HUDEP-2 (cell line): ENCODE data around the gene PXK.
"Not testable (repeated sequence)": the region's sequence is repeated elsewhere in the genome, so short reads cannot be mapped to it uniquely, and the experiment has no call there.

Experiments
- DNase-seq, 76 experiments: peaks; one replicate each; lab custom pipeline; 2025; ENCODE audit not compliant: unreplicated experiment in 76 of 76; lab: John Stamatoyannopoulos, UW

Gene PXK

GRCh38 chr3:58322793-58323192, 9.9 kb upstream of the PXK start:
- no peak for DNase-seq

DNA sequence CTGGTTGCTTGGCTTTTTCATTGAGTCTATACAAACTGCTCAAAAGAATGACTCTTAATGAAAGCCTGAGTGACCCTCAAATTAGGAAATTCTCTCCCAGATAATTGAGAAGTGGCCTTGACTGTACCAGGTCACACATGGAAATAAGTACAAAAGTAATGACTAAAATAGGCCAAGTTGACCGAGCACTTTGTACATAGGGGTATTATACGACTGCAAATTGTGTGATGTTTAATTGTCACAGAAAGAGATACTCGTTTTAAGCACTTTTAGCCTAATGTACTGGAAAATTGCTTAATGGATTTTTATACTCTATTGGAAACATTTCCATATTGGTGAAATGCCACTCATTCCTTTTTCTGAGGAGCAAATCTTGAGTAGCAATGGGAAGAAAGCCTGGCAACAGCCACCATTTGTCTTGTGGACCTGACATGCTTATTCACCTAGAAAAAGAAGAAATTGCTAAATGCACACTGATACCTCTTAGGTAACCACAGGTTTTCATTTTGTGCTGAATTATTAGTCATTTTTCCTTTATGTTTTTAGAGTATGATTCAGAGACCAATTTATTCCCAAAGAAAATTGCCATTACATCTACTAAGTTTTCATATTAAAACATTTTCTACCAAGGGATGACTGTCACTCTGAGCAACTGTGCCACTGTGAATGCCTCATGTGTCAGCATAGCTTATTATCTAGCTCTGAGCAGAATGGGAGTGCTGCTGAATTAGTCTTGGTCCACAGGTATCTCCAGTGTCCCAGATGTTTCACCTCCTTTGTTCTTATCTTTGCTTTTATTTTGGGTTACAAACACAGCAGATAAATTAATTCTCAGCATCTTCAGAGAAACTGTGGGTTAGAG, 8.9 kb upstream of the PXK start:
- DNase-seq: peak in 6 of 76 experiments; percentile 1 to 22 (median 8)

DNA sequence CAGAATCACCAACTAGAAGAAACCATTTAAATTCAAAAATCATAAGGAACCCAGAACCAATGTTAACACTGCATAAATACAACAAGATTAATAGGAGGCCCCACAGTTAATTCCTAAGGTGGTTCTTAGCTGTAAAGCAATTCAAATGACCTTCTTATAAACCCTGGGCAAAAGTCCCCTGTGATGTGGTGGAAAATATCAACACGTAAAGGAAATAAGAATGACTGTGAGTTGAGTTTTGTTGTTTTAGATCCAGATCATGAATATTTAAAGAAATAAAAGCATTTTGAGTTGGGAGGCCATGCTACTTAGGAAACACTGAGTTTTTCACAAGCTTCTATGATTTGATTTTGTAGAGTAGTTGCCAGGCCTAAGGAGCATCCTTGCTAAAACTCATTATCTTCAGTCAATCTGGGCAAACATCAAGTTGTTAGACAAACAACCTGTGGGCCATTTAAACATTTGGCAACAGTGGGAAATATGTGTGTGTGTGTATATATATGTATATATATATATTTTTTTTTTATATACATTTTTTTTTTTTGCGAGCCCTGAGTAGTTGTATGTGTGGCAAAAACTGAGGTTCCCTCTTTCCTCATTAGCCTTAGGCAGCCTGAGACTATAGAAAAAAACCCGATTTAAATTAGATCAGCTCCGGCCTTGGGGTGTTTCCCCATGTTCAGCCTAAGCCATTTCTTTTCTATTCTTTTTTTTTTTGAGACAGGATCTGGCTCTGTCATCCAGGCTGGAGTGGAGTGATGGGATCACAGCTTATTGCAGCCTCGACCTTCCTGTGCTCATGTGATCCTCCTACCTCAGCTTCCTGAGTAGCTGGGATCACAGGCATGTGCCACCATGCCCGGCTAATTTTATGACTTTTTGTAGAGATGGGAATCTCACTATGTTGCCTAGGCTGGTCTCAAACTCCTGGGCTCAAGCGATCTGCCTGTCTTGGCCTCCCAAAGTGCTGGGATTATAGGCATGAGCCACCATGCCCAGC, 8.0 kb upstream of the PXK start:
- peak in 1 of 76 experiments; percentile 4 for DNase-seq

- DNase-seq: no peak
Observed at GRCh38 chr3:58325525-58325992, 7.1 kb upstream of the PXK start.

- no peak for DNase-seq
Observed at GRCh38 chr3:58326267-58326900, 6.3 kb upstream of the PXK start.

GRCh38 chr3:58329150-58329921, 3.4 kb upstream of the PXK start:
- DNase-seq: no peak

DNA sequence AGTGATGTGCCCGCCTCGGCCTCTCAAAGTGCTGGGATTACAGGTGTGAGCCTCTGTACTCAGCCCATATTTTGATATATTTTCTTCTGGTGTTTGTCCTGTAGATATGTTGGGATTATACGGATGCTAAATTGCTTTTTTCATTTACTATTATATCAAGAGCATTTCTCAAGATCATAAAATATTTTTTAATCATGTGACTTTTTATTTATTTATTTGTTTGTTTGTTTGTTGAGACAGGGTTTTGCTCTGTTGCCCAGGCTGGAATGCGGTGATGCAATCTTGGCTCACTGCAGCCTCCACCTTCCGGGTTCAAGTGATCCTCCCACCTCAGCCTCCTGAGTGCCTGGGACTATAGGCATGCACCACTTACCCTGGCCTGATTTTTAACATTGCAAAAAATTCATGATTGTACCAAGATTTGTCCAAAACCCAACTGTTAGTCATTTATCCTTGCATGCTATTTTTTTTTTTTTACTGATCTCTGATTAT, 2.7 kb upstream of the PXK start:
- DNase-seq: no peak

- DNase-seq: no peak
Observed at GRCh38 chr3:58331593-58332152, 1.0 kb upstream of the PXK start.

- peak in 4 of 76 experiments; percentile 6 to 15 (median 9) for DNase-seq
Observed at GRCh38 chr3:58333206-58334012, 717 bp downstream of the PXK start.

DNA sequence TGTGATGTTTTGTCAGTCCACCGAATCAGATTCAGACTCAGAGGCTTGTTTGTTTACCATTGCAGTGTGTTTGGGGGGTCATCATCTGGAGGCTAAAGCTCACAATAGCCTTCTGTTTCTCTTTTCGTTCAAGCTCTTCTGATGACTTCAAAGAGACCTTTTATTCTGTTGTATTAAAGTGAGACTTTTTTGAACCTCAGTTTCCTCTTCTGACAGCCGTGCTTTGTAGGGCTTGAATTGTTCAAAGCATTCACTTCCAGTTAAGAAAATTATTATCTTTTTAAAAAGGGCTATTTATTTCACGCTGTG, 1.3 kb downstream of the PXK start:
- DNase-seq: no peak

- DNase-seq: peak in 1 of 76 experiments; percentile 26
Observed at GRCh38 chr3:58334506-58334884, 1.8 kb downstream of the PXK start.

DNA sequence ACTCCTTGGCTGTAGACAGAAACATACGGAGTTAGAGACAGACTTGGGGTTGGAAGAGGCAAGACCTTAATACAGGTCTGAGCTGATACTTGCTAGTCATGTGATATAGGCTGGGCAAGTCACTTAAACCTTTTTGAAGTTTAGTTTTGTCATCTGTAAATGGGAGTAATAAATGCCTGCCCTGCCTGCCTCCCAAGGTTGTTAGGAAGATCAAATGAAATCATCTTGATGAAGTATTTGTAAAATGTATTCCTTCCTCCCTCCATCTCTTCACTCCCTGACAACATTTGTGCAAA, 2.9 kb downstream of the PXK start:
- no peak for DNase-seq

GRCh38 chr3:58336135-58336882, 3.6 kb downstream of the PXK start:
- no peak for DNase-seq

- DNase-seq: no peak
Observed at GRCh38 chr3:58337190-58337589, 4.5 kb downstream of the PXK start.

- DNase-seq: not testable (repeated sequence)
Observed at GRCh38 chr3:58339146-58339545, 6.5 kb downstream of the PXK start.

DNA sequence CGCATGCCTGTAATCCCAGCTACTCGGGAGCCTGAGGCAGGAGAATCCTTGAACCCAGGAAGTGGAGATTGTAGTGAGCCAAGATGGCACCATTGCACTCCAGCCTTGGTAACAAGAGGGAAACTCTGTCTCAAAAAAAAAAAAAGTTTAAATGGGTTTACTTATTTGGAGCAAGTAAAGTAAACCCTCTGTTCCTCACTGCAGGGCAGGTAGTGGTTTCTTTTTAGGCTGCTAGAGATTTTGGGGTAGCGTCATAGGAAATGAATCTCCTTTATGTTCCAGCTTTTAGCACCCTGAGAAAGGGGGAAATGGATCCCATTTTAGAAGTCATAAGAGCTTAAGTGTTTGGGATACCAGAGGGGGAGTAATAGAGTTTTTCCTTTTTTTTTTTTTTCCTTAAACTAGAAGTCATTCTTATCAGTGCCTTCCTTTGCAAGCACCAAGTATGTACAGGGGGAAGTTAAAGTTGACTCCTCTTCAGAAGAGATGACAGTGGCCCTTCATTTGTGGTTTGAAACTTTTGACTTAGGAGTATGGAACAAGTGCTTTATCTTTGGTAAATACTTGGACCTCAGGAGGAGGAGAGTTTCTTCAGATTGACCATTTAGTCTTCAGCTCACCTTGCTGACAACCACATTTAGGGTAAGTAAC, 8.0 kb downstream of the PXK start:
- DNase-seq: no peak

DNA sequence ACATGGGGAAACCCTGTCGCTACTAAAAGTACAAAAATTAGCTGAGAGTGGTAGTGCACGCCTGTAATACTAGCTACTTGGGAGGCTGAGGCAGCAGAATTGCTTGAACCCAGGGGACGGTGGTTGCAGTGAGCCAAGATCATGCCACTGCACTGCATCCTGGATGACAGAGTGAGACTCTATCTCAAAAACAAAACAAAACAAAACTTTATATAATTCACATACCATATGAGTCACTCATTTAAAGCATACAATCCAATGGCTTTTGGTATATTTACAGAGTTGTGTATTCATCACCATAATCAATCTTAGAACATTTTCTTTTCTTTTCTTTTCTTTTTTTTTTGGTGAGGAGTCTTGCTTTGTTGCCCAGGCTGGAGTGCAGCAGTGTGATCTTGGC, 8.7 kb downstream of the PXK start:
- DNase-seq: no peak

DNA sequence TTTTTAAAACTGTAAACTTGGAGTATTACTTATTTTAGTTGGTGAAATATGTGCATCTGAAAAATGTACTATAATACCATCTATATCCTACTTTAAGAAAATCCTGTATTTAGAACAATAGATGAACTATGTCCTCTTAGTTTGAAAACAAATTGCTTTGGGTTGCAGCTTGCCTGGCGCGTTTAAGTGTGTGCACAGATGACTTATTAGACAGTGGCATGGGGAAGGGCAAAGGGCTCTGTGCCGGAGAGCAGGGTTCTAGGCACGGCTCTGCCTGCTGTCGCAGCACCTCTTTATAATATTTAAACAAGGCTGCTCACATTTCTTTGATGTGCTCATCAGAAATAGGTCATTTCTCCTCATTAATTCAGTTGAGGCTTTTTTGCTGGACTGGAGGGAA, 10.0 kb downstream of the PXK start:
- no peak for DNase-seq
